ENCODE results near the gene PLCB1.

Gene PLCB1

GRCh38 chr20:8865636-8866035, 733.6 kb downstream of the PLCB1 start:
- DNase-seq = no peak

GRCh38 chr20:8867038-8867740, 735.1 kb downstream of the PLCB1 start:
- DNase-seq = no peak

GRCh38 chr20:8870652-8871051, 738.6 kb downstream of the PLCB1 start:
- peak; percentile 17 for DNase-seq

GRCh38 chr20:8874437-8874836, 742.4 kb downstream of the PLCB1 start:
- DNase-seq = no peak

- no peak for DNase-seq
Measured at GRCh38 chr20:8875586-8875985, 743.5 kb downstream of the PLCB1 start.

DNA sequence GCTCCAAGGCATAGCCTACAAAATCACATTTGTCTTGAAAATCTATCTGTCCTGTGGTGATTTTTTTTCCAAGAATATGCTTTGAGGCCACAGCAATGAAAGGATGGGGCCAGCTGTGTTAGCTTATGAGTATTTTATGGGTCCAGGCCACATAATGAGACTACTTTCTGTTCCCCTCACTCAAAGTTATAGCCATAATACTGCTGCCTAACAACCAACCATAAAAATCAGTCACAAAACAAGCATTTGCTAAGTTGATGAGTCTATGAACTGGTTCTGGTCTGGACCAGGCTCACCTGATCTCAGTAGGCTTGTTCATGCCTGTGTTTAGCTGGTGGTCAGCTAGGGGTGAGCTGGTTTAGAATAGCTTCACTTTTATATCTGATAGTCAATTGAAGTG, 744.3 kb downstream of the PLCB1 start:
- no peak for DNase-seq

DNA sequence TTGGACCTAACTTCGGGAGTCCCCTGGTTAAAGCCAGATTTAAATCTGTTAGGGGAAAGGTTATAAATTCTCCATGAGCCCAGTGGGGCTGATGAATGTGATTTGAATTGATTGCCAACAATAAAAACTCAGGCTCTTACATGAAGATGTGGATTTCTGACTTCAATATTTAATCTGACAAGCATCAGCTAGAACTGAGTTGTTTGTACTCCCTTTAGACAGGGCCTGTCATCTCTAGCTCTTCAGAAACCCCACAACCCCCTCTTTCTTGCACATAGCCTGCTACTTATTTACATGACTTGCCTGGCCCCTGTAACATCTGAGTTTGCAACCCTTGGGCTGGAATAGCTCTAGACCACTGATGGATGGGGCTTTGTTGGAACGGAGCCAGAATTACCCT, 745.2 kb downstream of the PLCB1 start:
- no peak for DNase-seq

GRCh38 chr20:8879669-8880068, 747.6 kb downstream of the PLCB1 start:
- DNase-seq = no peak

DNA sequence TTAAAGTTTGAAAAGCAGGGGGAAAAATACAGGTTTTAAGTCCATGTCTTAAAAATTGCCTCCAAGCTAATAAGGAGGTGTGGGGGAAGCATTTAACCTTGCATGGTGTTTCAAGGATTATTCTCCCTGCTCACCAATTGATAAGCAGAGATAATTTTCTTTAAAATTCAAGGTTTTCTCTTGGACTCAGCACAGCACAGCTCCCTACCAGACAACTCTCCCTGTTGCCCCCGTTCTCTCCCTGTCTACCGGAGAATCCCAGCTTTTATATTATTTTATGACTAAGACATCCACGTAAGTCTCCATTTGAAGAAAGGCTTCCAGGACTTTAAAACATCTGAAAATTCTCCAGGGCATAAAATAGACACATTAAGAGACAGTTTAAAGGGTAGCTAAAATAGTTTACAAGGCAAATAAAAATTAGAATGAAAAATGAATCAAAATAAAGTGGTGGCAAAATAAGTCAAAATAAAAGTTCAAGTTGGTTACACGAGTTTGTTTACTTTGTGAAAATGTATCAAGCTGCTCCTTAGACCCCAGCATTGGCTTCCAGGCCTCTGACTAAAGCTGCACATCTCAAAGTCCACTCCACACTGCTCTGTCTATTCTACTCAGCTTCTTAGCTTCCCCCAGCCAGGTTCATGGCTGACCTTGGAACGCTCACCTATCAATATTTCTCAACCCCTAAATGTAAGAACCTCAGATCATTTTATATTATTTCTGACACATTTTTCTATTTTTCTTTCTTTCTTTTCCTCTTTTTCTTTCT, 748.2 kb downstream of the PLCB1 start:
- no peak for DNase-seq

DNA sequence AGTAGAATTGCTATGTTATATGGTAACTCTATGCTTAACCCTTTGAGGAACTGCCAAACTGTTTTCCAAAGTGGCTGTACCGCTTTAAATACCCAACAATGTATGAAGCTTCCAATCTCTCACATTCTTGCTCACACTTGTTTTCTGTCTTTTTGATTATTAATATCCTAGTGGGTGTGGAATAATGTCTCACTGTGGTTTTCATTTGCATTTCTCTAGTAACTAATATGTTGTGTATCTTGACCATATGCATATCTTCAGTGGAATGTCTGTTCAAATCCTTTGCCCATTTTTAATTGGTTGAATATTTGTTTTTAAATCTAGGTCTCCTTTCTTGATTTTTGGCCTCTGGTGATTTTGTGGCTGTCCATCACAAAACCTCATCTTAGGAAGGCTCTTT, 759.0 kb downstream of the PLCB1 start:
- DNase-seq = no peak

GRCh38 chr20:8895472-8895871, 763.4 kb downstream of the PLCB1 start:
- DNase-seq = no peak

- DNase-seq = no peak
Measured at GRCh38 chr20:8898823-8899222, 766.8 kb downstream of the PLCB1 start.

DNA sequence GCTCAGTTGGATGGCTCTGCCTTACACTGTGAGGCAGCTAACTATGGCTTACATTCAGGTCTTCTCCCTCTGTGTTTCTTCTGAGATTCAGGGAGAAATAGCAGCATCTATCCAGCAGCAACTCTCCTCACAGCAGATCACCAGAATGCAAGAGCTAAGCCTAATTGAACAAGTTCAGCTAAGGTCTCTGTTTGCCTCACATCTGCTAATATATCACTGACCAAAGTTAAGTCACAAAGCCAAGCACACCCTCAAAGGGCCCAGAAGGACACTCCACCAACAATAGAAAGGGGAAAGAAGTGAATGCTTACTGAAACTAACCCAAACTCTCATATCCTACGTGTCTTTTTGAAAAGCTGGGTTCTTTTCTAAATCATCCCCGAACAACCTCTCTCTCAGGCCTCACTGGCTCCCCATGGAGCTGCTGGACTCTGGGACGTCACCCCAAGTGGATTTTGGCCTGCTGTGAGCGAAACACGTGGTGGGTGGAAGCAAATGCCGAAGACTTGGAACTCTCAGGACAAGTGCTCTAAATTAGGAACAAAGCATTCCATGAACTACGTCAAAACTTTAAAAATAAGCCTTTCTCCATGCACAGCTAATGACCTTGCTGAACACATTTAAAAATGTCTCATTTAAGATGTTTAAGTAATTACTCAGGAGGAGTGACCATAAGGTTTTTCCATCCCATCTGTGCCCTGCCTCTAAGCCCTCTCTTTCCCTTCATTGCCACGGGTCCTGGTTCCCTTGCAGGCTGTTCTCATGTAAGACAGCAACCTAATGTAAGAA, 769.4 kb downstream of the PLCB1 start:
- DNase-seq = no peak

GRCh38 chr20:8903655-8904605, 771.9 kb downstream of the PLCB1 start:
- DNase-seq = no peak

GRCh38 chr20:8909596-8909995, 777.5 kb downstream of the PLCB1 start:
- DNase-seq = no peak

DNA sequence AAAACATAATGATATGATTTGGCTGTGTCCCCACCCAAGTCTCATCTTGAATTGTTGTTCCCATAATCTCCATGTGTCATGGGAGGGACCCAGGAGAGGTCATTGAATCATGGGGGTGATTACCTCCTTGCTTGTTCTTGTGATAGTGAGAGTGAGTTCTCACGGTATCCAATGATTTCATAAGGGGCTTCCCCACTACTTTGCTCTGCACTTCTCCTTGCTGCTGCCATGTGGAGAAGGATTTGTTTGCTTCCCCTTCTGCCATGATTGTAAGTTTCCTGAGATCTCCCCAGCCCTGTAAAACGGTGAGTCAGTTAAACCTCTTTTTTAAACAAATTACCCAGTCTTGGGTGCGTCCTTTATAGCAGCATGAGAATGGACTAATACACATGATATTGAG, 780.0 kb downstream of the PLCB1 start:
- DNase-seq = no peak

GRCh38 chr20:8912731-8913130, 780.7 kb downstream of the PLCB1 start:
- DNase-seq = no peak

DNA sequence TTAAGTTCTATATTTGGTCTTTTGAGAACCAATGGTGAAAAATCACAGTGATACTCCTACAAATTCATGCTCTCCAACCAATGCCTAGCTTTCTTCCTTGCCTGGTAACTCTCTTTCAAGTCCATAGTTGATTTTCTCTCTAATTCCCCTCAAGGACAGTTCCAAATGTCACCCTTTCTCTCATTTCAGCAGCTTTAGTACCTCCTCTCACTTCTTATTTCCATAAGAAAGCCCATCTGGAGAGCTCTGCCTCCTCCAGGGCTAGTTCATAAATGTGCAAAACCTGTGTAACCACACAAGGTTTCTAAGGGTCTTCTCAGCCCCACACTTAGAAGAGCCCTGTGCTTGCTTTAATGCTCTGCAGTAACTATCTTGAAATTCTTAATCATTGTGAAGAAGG, 781.4 kb downstream of the PLCB1 start:
- no peak for DNase-seq

DNA sequence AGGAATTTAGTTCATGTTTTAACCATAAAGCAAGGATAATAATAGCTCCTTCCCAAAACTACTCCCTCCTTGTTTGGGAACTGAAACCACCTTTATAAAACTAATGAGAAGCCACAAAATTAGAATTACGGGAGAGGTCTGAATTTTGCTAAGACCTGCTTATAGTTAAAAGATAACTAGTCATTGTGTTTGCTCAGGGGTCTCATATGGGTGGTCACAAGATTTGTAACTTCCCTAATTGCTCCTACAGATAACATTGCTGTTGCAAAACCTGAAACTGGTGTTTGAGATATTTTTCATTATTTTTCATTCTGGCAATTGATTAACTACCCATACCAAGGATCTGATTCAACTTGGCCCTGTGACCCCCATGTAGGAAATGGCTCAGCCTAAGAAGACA, 782.4 kb downstream of the PLCB1 start:
- DNase-seq = peak; percentile 80

- DNase-seq = no peak
Measured at GRCh38 chr20:8917084-8917483, 785.0 kb downstream of the PLCB1 start.

DNA sequence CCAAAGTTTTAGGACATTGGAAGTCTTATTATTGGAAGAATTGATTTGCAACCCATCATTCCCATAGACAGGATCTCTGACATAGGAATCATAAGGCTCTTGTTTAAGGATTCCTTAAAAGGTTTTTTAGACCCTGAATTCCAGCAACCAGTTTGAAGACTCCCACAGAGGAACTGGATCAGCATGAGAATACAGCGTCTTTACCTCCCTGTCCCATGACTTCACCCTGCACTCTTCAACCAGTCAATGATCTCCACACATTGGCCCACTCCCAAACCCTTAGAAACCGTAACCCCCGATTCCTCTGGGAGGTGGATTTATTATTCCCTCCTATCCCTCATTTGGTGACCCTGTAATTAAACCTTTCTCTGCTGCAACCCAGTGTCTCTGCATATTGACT, 786.1 kb downstream of the PLCB1 start:
- DNase-seq = no peak

DNA sequence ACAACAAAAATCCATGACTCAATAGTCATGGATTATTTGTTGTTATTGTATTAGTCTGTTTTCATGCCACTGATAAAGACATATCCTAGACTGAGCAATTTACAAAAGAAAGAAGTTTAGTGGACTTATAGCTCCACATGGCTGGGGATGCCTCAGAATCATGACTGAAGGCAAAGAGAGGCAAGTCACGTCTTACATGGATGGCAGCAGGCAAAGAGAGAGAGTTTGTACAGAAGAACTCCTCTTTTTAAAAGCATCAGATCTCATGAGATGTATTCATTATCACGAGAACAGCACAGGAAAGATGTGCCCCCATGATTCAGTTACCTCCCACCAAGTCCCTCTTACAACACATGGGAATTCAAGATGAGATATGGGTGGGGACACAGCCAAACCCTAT, 792.5 kb downstream of the PLCB1 start:
- DNase-seq = no peak

DNA sequence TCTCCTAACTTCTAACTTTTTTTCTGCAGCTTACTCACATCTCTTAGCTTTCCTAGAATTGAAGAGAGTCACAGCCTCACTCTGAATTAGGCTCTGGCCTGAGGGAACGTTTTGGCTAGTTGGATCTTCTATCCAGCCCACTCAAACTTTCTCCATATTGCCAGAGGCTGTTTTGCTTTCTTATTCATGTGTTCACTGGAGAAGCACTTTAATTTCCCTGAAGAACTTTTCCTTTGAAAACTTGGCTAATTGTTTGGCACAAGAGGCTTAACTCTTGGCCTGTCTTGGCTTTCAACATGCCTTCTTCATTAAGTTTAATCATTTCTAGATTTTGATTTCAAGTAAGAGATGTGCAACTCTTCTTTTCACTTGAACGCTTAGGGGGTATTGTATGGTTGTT, 798.7 kb downstream of the PLCB1 start:
- no peak for DNase-seq
